CD14-positive monocyte (primary cell): ENCODE measurements around the gene CRY1. TPM values are rescaled to one million over a fixed set of nuclear protein-coding genes. Genes with fewer than 3 reads are reported as not detected.

ENCODE experiments used
- DNase-seq, 3 donors: peaks; one replicate each; pipeline ENCODE4 v3.0.0-alpha.2; 2011 to 2022
- H2AFZ ChIP-seq: 2 replicates; pipeline ENCODE4 v1.6.0; 2012; ENCODE audit warnings: mild to moderate bottlenecking, low read depth, low read length, inconsistent platforms; ENCODE audit not compliant: insufficient read depth, poor library complexity, severe bottlenecking
- H3K27ac ChIP-seq, 2 donors: 1 replicate in 1 of 2; 2 replicates in 1 of 2; pipeline ENCODE4 v1.5.1; 2012 to 2013; ENCODE audit warnings: low read length in 2 of 2, control low read depth in 1 of 2, inconsistent platforms in 1 of 2, low read depth in 1 of 2, mild to moderate bottlenecking in 1 of 2
- H3K27me3 ChIP-seq, 2 donors: one replicate each; pipeline versions ENCODE4 v1.6.0 to v1.6.1; 2011 to 2013; ENCODE audit warnings: low read length in 2 of 2; ENCODE audit not compliant: control insufficient read depth in 2 of 2, insufficient read depth in 2 of 2
- H3K36me3 ChIP-seq, 2 donors: replicated peaks in 1 of 2; 1 replicate in 1 of 2; 2 replicates in 1 of 2; pipeline versions ENCODE4 v1.5.1 to v1.6.1; 2012 to 2013; ENCODE audit warnings: low read length in 2 of 2, control low read depth in 1 of 2, inconsistent platforms in 1 of 2, mild to moderate bottlenecking in 1 of 2; ENCODE audit not compliant: insufficient read depth in 2 of 2, control insufficient read depth in 1 of 2
- H3K4me1 ChIP-seq, 2 donors: 1 replicate in 1 of 2; 2 replicates in 1 of 2; pipeline versions ENCODE4 v1.5.1 to v1.6.1; 2012 to 2013; ENCODE audit warnings: low read length in 2 of 2, control low read depth in 1 of 2, inconsistent platforms in 1 of 2, mild to moderate bottlenecking in 1 of 2, moderate library complexity in 1 of 2; ENCODE audit not compliant: insufficient read depth in 2 of 2, control insufficient read depth in 1 of 2
- H3K4me2 ChIP-seq: replicated peaks from 2 replicates; pipeline ENCODE3; 2012; ENCODE audit warnings: low read length, moderate library complexity, mild to moderate bottlenecking; ENCODE audit not compliant: poor library complexity, severe bottlenecking; ENCODE audit errors: extremely low read depth
- H3K4me3 ChIP-seq, 3 experiments: fragments of 200-600 bp in 1 of 3; sonication (generic) in 1 of 3; replicated peaks in 1 of 3; 1 replicate in 2 of 3; 2 replicates in 1 of 3; pipeline ENCODE4 v1.5.1; 2011 to 2013; ENCODE audit warnings: low read length in 3 of 3, mild to moderate bottlenecking in 3 of 3, control low read depth in 2 of 3, low read depth in 2 of 3, inconsistent platforms in 1 of 3, moderate library complexity in 1 of 3
- H3K79me2 ChIP-seq: 2 replicates; pipeline ENCODE4 v1.6.0; 2012; ENCODE audit warnings: mild to moderate bottlenecking, control low read depth, inconsistent platforms, low read length, moderate library complexity; ENCODE audit not compliant: insufficient read depth
- H3K9ac ChIP-seq: 2 replicates; pipeline ENCODE4 v1.6.0; 2017; ENCODE audit warnings: low read length, mild to moderate bottlenecking; ENCODE audit not compliant: insufficient read depth, poor library complexity, severe bottlenecking
- H3K9me3 ChIP-seq, 2 donors: replicated peaks in 1 of 2; 1 replicate in 1 of 2; 2 replicates in 1 of 2; pipeline versions ENCODE4 v1.5.1 to v1.6.1; 2012 to 2013; ENCODE audit warnings: low read length in 2 of 2, control low read depth in 1 of 2; ENCODE audit not compliant: control insufficient read depth in 1 of 2, insufficient read depth in 1 of 2
- H4K20me1 ChIP-seq: 2 replicates; pipeline ENCODE4 v1.6.0; 2012; ENCODE audit warnings: mild to moderate bottlenecking, low read length, control low read depth, moderate library complexity; ENCODE audit not compliant: insufficient read depth
- H3K27ac Mint-ChIP-seq, 7 donors: one replicate each; pipeline ENCODE4 v1.8.0; 2020; ENCODE audit warnings: mild to moderate bottlenecking in 7 of 7, mixed read lengths in 7 of 7, moderate library complexity in 6 of 7, inconsistent platforms in 2 of 7
- H3K27me3 Mint-ChIP-seq, 3 donors: one replicate each; pipeline ENCODE4 v1.8.0; 2021 to 2022; ENCODE audit warnings: low read depth in 3 of 3, mild to moderate bottlenecking in 3 of 3, mixed read lengths in 3 of 3, moderate library complexity in 3 of 3, inconsistent platforms in 1 of 3
- H3K36me3 Mint-ChIP-seq, 2 donors: one replicate each; pipeline ENCODE4 v1.8.0; 2020; ENCODE audit warnings: mixed read lengths in 2 of 2, inconsistent platforms in 1 of 2, mild to moderate bottlenecking in 1 of 2
- H3K4me1 Mint-ChIP-seq: one replicate; pipeline ENCODE4 v1.8.0; 2020; ENCODE audit warnings: mild to moderate bottlenecking, mixed read lengths
- H3K4me3 Mint-ChIP-seq, 2 donors: one replicate each; pipeline ENCODE4 v1.8.0; 2020; ENCODE audit warnings: mild to moderate bottlenecking in 2 of 2, mixed read lengths in 2 of 2, moderate library complexity in 1 of 2
- H3K9me3 Mint-ChIP-seq, 7 donors: one replicate each; pipeline ENCODE4 v1.8.0; 2020 to 2022; ENCODE audit warnings: mixed read lengths in 7 of 7, mild to moderate bottlenecking in 6 of 7, moderate library complexity in 6 of 7, inconsistent platforms in 2 of 7
- CTCF ChIP-seq: fragments of 200-600 bp; IDR thresholded peaks from one replicate; pipeline ENCODE4 v1.8.0; 2022; ENCODE audit warnings: antibody characterized with exemption, mild to moderate bottlenecking
- WGBS: methylation state at CpG from one replicate; pipeline ENCODE4 v1.1.5; 2013; ENCODE audit warnings: missing lambda C conversion rate; ENCODE audit not compliant: insufficient coverage; 5-methylcytosine and 5-hydroxymethylcytosine counted together
- intact Hi-C, 2 donors: fragments of 100-400 bp; cut with micrococcal nuclease; formaldehyde crosslinking; loops; one replicate each; pipeline versions ENCODE4 v1.15.0 to v1.15.1; 2023
- polyA plus RNA-seq, 3 donors: library from polyadenylated mRNA; depleted of rRNA in 1 of 3; unstranded in 2 of 3; stranded (reverse) in 1 of 3; fragments of 300-500 nt in 2 of 3; fragments of >200 nt in 1 of 3; fragmentation: Illumina TruSeq in 2 of 3; gene quantifications; 1 replicate in 2 of 3; 2 replicates in 1 of 3; pipeline ENCODE4 v1.2.3, GENCODE V29; 2012 to 2021

Gene CRY1
- polyA plus RNA-seq, 3 donors: 3.8 to 7.7 (median 5.8) TPM

- H3K9ac ChIP-seq: no peak overlapping the region
- no peaks in the 10 kb centered on the region for H4K20me1 ChIP-seq
- no peaks in the 10 kb centered on the region for H3K36me3 ChIP-seq
- DNase-seq: no peak
- no peaks in the 10 kb centered on the region for H3K79me2 ChIP-seq
- WGBS: no CpG with 5 or more reads among the region's 5 CpGs
- no peak for TF ChIP-seq CTCF
- Mint-ChIP-seq H3K27me3 (peaks cover 0 to 5% (median 0%) of the 10 kb centered on the region in 3 donors), H3K4me3 (no peak overlapping the region), H3K9me3 (peaks cover 25 to 52% (median 35%) of the 10 kb centered on the region in 7 donors), H3K27ac (no peak overlapping the region), H3K4me1 (no peaks in the 10 kb centered on the region), H3K36me3 (peaks cover 0 to 2% of the 10 kb centered on the region in 2 donors)
- no peak overlapping the region for H2AFZ ChIP-seq
- no peak overlapping the region for H3K4me3 ChIP-seq
- H3K27ac ChIP-seq: no peak overlapping the region
- intact Hi-C loops: no loop called here
- no peak overlapping the region for H3K4me2 ChIP-seq
- no peaks in the 10 kb centered on the region for H3K4me1 ChIP-seq
- no peaks in the 10 kb centered on the region for H3K27me3 ChIP-seq
- peaks cover 12 to 18% of the 10 kb centered on the region in 2 donors for H3K9me3 ChIP-seq
These were observed 48.2 kb downstream of the CRY1 start for GRCh38 chr12:107045186-107045585.

GRCh38 chr12:107042801-107043200, 50.5 kb downstream of the CRY1 start:
- intact Hi-C loops: no loop called here
- H3K27me3 ChIP-seq: no peaks in the 10 kb centered on the region
- H3K4me1 Mint-ChIP-seq: no peaks in the 10 kb centered on the region
- no peaks in the 10 kb centered on the region for H3K36me3 ChIP-seq
- peaks cover 0 to 3% (median 0%) of the 10 kb centered on the region in 3 donors for H3K27me3 Mint-ChIP-seq
- no peaks in the 10 kb centered on the region for H3K79me2 ChIP-seq
- no peak overlapping the region for H3K9ac ChIP-seq
- H3K36me3 Mint-ChIP-seq: no peaks in the 10 kb centered on the region
- peaks cover 9 to 35% (median 18%) of the 10 kb centered on the region in 7 donors for H3K9me3 Mint-ChIP-seq
- no peaks in the 10 kb centered on the region for H3K4me1 ChIP-seq
- H3K4me3 ChIP-seq: no peak overlapping the region
- WGBS: 93% methylated on average over 2 of the region's 8 CpGs
- H4K20me1 ChIP-seq: no peaks in the 10 kb centered on the region
- no peak for TF ChIP-seq CTCF
- peaks cover 0 to 9% of the 10 kb centered on the region in 2 donors for H3K9me3 ChIP-seq
- H3K4me3 Mint-ChIP-seq: no peak overlapping the region
- no peak overlapping the region for H3K27ac ChIP-seq
- H3K4me2 ChIP-seq: no peak overlapping the region
- H3K27ac Mint-ChIP-seq: no peak overlapping the region
- H2AFZ ChIP-seq: no peak overlapping the region
- no peak for DNase-seq
